ENCODE measurements around the gene DGKD.

DNA sequence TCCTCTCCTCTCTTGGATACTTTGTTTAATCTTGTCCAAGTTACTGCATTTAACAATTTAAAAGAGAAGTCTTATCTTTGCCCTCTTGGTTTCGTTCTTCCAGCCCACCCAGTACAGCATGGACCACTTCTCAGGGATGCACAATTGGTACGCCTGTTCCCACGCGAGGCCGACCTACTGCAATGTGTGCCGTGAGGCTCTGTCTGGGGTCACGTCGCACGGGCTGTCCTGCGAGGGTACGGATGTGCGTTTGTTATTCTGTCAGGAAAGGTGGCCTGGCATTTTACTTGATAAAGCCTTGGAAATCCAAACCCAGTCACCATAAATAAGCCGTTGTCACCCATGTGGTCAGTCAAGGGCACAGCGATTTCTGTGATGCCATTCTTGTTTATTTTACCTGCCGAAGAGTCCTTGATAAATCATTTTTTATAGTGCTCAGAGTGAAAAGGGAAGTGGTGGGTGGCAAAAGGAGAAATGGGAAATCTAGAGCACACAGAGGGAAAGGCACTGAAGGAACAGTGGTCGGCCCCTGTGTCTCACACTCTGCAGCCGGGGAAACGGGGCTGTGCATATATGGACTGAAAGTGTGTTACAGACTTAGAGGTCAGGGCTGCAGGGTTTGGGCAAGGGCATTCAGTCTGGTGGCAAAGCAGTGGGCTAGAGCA, 80.5 kb downstream of the DGKD start:
- no peak for TF ChIP-seq MAX (IDR thresholded peaks at IDR 0.05)
- no peak for TF ChIP-seq EZH2 (IDR thresholded peaks at IDR 0.05)
- TF ChIP-seq SIN3A (IDR thresholded peaks at IDR 0.05; ENCODE audit: low read depth): no peak
- TF ChIP-seq EZH2phosphoT487 (IDR thresholded peaks at IDR 0.05; ENCODE audit: borderline replicate concordance): no peak
- TF ChIP-seq CTCF (IDR thresholded peaks at IDR 0.05 in 2 of 3, conservative IDR thresholded peaks at IDR 0.05 in 1 of 3; ENCODE audit: borderline replicate concordance in 1 of 3, insufficient read depth in 1 of 3, low read depth in 2 of 3, low read length in 2 of 3): no peak
- no peak for TF ChIP-seq CBX3 (IDR thresholded peaks at IDR 0.05; ENCODE audit: low read depth)
- TF ChIP-seq POLR2A (IDR thresholded peaks at IDR 0.05; ENCODE audit: borderline replicate concordance, extremely low read depth, insufficient read depth, insufficient read length): no peak
- TF ChIP-seq FOSL1 (IDR thresholded peaks at IDR 0.05; ENCODE audit: low read depth): no peak
